ENCODE data around the gene FAM187B. TPM values are rescaled to one million over a fixed set of nuclear protein-coding genes. Genes with fewer than 3 reads are reported as not detected.
A peak's percentile ranks its signal among the peaks of the same experiment; 100 is the strongest.

FAM187B gene
- total and polyA plus RNA-seq, 2 donors (not counting 1 experiment from before 2014, with no cell fraction given): 0.25 TPM; not detected in 1

DNA sequence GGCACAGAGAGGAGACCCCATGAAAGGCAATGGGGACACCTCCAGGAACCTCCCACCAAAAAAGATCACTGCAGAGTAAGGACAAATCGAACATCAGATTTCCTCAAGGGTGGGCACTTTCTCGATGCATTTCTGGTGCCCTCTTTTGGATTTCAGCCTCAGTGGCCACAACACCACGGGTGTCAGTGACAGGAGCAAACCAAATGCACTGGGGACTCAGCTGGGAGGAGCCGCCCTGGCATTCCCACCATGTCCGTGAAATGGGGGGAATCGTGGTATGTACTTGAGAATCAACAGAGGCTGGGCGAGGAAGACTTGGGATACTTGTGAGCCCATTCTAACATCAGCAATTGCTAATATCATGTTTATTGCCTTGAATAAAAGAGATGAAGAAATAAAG lies 16.3 kb downstream of the FAM187B start:
- POLR2A ChIA-PET: interaction anchor here (0.8 to 2.5 kb wide), 6 partner anchors 25 to 70 kb away, joined by 6 to 18 read pairs (median 8); partner anchors contain the start of gene FXYD5
- H3K4me1 Mint-ChIP-seq: peaks cover 77% of the 10 kb centered on the region
- Histone ChIP-seq H4K20me1 (ENCODE audit: control insufficient read depth, insufficient read depth, low read length, poor library complexity, severe bottlenecking) (no peaks in the 10 kb centered on the region), H3K27ac (ENCODE audit: low read length in 2 of 2) (peak overlapping the region; percentile 93 to 99), H3K9me3 (ENCODE audit: control extremely low read depth in 1 of 3, control insufficient read depth in 2 of 3, insufficient read depth in 1 of 3, low read length in 2 of 3) (peaks cover 0 to 13% (median 3%) of the 10 kb centered on the region in 3 donors), H3K79me2 (ENCODE audit: control insufficient read depth, insufficient read depth, low read length) (no peaks in the 10 kb centered on the region), H3K9ac (ENCODE audit: low read length) (peak overlapping the region; percentile 55), H3K4me3 (ENCODE audit: control extremely low read depth in 1 of 5, extremely low read depth in 1 of 5, insufficient read depth in 1 of 5, low read depth in 2 of 5, low read length in 4 of 5) (peak overlapping the region in 1 of 5 experiments; percentile 30), H3K4me1 (ENCODE audit: control insufficient read depth in 2 of 2, insufficient read depth in 2 of 2, low read length in 2 of 2) (peaks cover 92 to 96% of the 10 kb centered on the region in 2 donors), H3K4me2 (replicated peaks; ENCODE audit: low read depth, low read length, poor library complexity, severe bottlenecking) (peak overlapping the region; percentile 58), H3K36me3 (replicated peaks in 1 of 2; ENCODE audit: control extremely low read depth in 1 of 2, control insufficient read depth in 1 of 2, extremely low read depth in 1 of 2, insufficient read depth in 2 of 2, low read length in 1 of 2) (no peaks in the 10 kb centered on the region), H2AFZ (ENCODE audit: insufficient read depth, low read depth, low read length, poor library complexity, severe bottlenecking) (no peak overlapping the region), H3K27me3 (replicated peaks in 1 of 4; ENCODE audit: control extremely low read depth in 1 of 4, control insufficient read depth in 3 of 4, insufficient read depth in 4 of 4, low read length in 3 of 4) (no peaks in the 10 kb centered on the region)
- peak overlapping the region; percentile 82 for H3K4me3 Mint-ChIP-seq
- TF ChIP-seq, protein P1, sequence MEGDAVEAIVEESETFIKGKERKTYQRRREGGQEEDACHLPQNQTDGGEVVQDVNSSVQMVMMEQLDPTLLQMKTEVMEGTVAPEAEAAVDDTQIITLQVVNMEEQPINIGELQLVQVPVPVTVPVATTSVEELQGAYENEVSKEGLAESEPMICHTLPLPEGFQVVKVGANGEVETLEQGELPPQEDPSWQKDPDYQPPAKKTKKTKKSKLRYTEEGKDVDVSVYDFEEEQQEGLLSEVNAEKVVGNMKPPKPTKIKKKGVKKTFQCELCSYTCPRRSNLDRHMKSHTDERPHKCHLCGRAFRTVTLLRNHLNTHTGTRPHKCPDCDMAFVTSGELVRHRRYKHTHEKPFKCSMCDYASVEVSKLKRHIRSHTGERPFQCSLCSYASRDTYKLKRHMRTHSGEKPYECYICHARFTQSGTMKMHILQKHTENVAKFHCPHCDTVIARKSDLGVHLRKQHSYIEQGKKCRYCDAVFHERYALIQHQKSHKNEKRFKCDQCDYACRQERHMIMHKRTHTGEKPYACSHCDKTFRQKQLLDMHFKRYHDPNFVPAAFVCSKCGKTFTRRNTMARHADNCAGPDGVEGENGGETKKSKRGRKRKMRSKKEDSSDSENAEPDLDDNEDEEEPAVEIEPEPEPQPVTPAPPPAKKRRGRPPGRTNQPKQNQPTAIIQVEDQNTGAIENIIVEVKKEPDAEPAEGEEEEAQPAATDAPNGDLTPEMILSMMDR (IDR thresholded peaks at IDR 0.05): no peak
- TF ChIP-seq EZH2 (IDR thresholded peaks at IDR 0.05; ENCODE audit: borderline replicate concordance, insufficient read depth, low read depth, low read length, poor library complexity, severe bottlenecking): no peak
- 10% methylated on average over 4 of the region's 7 CpGs for WGBS (ENCODE audit: insufficient coverage)
- no peaks in the 10 kb centered on the region for H3K27me3 Mint-ChIP-seq
- ATAC-seq (ENCODE audit: low read depth) (no peak), DNase-seq (no peak)
- peaks cover 2% of the 10 kb centered on the region for H3K9me3 Mint-ChIP-seq (ENCODE audit: insufficient read depth)
- CTCF ChIA-PET: interaction anchor here (0.9 to 3.4 kb wide), 8 partner anchors 13 to 77 kb away, joined by 3 to 13 read pairs (median 6); partner anchors contain the start of genes FXYD5, FXYD7 and LGI4
- H3K27ac Mint-ChIP-seq: peak overlapping the region; percentile 98
- intact Hi-C loops (cut with micrococcal nuclease): loop anchor here (5.0 kb wide), 2 partner anchors 110 to 135 kb away; partner anchors contain the start of gene FFAR1

All from B cell (primary cell).